ENCODE measurements around the gene MYO1D. TPM values are rescaled to one million over a fixed set of nuclear protein-coding genes. Genes with fewer than 3 reads are reported as not detected.
"Not testable (repeated sequence)": the region's sequence is repeated elsewhere in the genome, so short reads cannot be mapped to it uniquely, and the experiment has no call there.

MYO1D gene
- total RNA-seq, 1 donor: 94.0 TPM

DNA sequence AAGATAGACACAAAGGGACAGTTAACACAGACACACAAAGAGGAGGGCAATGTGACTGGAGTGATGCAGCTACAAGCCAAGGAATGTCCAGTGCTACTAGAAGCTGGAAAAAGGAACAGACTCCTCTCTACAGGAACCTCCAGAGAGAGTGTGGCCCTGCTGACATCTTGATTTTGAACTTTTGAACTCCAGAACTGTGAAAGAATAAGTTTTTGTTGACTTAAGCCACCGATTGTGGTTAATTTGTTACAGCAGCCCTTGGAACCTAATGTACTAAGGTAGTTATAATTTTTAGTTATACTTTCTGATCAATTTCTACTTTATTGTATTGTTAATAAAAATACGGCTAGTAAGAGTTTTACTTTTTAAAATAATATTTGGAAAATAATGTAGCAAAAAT, 129.1 kb downstream of the MYO1D start:
- no peak overlapping the region for H3K4me3 ChIP-seq (ENCODE audit: low read depth, low read length)
- DNase-seq (ENCODE audit: low read depth): no peak
- TF ChIP-seq, protein P1, sequence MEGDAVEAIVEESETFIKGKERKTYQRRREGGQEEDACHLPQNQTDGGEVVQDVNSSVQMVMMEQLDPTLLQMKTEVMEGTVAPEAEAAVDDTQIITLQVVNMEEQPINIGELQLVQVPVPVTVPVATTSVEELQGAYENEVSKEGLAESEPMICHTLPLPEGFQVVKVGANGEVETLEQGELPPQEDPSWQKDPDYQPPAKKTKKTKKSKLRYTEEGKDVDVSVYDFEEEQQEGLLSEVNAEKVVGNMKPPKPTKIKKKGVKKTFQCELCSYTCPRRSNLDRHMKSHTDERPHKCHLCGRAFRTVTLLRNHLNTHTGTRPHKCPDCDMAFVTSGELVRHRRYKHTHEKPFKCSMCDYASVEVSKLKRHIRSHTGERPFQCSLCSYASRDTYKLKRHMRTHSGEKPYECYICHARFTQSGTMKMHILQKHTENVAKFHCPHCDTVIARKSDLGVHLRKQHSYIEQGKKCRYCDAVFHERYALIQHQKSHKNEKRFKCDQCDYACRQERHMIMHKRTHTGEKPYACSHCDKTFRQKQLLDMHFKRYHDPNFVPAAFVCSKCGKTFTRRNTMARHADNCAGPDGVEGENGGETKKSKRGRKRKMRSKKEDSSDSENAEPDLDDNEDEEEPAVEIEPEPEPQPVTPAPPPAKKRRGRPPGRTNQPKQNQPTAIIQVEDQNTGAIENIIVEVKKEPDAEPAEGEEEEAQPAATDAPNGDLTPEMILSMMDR (IDR thresholded peaks at IDR 0.05; ENCODE audit: insufficient read depth, low read length): no peak

DNA sequence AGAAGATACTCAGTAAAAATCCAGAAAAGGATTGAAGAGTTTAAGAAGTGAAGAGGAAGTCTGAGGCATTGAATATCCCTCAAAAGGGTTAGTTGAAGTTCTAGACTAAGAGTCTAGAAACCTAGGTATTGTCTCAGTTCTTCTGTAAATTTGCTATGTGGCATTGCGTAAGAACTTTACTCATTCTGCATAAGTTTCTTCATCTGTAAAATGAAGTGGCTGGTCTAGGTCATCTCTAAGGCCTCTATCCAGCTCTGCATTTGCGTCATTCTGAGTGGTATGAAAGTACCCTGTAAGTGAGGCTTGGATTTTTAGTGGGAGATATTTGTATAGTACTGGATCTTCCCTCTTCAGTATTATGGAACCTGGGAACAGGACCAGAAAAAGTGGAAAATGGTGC, 130.2 kb downstream of the MYO1D start:
- DNase-seq (ENCODE audit: low read depth): peak; percentile 47
- TF ChIP-seq, protein P1 (IDR thresholded peaks at IDR 0.05; ENCODE audit: insufficient read depth, low read length): no peak

GRCh38 chr17:32746280-32746679, 130.6 kb downstream of the MYO1D start:
- no peak for DNase-seq (ENCODE audit: low read depth)
- TF ChIP-seq, protein P1 (IDR thresholded peaks at IDR 0.05; ENCODE audit: insufficient read depth, low read length): no peak
- H3K4me3 ChIP-seq (ENCODE audit: low read depth, low read length): no peak overlapping the region

More for the DNA sequence above, 130.2 kb downstream of the MYO1D start:
- H3K4me3 ChIP-seq (ENCODE audit: low read depth, low read length): no peak overlapping the region

GRCh38 chr17:32742681-32743538, 134.0 kb downstream of the MYO1D start:
- TF ChIP-seq, protein P1 (IDR thresholded peaks at IDR 0.05; ENCODE audit: insufficient read depth, low read length): no peak
- no peak for DNase-seq (ENCODE audit: low read depth)
- no peak overlapping the region for H3K4me3 ChIP-seq (ENCODE audit: low read depth, low read length)

- H3K4me3 ChIP-seq (ENCODE audit: low read depth, low read length): no peak overlapping the region
- TF ChIP-seq, protein P1 (IDR thresholded peaks at IDR 0.05; ENCODE audit: insufficient read depth, low read length): no peak
- peak; percentile 46 for DNase-seq (ENCODE audit: low read depth)
Measured at GRCh38 chr17:32741381-32741780, 135.5 kb downstream of the MYO1D start.

DNA sequence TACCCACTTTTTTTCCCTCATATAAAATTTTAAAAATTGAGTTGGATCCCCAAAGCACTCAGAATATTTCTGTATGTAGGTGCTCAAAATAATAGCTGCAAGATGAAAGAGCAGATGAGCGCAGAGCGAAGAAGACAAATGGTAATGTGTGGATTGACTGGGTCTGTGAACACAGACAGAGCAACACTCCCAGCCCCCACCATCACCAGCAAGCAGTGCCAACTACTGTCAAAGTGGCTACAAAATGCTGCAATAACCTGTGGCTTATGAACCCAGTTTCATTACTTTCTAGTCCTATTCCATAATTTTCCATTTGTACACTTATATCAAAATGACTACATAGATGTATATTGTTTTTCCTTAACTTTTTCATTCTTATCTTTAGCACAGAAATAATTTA, 137.2 kb downstream of the MYO1D start:
- TF ChIP-seq, protein P1 (IDR thresholded peaks at IDR 0.05; ENCODE audit: insufficient read depth, low read length): no peak
- no peak overlapping the region for H3K4me3 ChIP-seq (ENCODE audit: low read depth, low read length)
- no peak for DNase-seq (ENCODE audit: low read depth)

- not testable (repeated sequence) for DNase-seq (ENCODE audit: low read depth)
Measured at GRCh38 chr17:32739151-32739550, 137.8 kb downstream of the MYO1D start.

More at GRCh38 chr17:32739151-32739550, 137.8 kb downstream of the MYO1D start:
- not testable (repeated sequence) for H3K4me3 ChIP-seq (ENCODE audit: low read depth, low read length)
